HL-60 (cell line): ENCODE results near the gene ANKRD13B.

Source experiments
- DNase-seq, 2 experiments: peaks; one replicate each; pipeline ENCODE4 v3.0.0-alpha.2; 2010 to 2020; ENCODE audit warnings: low read depth in 1 of 2, low spot score in 1 of 2
- H3K27ac ChIP-seq: fragments of 250-450 bp; sonication (Bioruptor Pico); replicated peaks from 2 replicates; pipeline ENCODE4 v1.5.1; 2020; ENCODE audit warnings: mild to moderate bottlenecking, moderate library complexity
- H3K27me3 ChIP-seq: fragments of 250-450 bp; sonication (Bioruptor Pico); 2 replicates; pipeline ENCODE4 v1.5.1; 2021; ENCODE audit warnings: mild to moderate bottlenecking, moderate library complexity; ENCODE audit not compliant: insufficient read depth, poor library complexity, severe bottlenecking
- H3K4me3 ChIP-seq: replicated peaks from 2 replicates; pipeline ENCODE4 v1.5.1; 2011; ENCODE audit warnings: mild to moderate bottlenecking, control low read depth, low read length; ENCODE audit not compliant: insufficient read depth
- CTCF ChIP-seq: IDR thresholded peaks from one replicate; pipeline ENCODE4 v1.5.1; 2011; ENCODE audit warnings: low read length, control low read depth, inconsistent platforms; ENCODE audit not compliant: insufficient read depth
- GABPA ChIP-seq: IDR thresholded peaks from 2 replicates; pipeline ENCODE4 v1.6.1; 2012; ENCODE audit warnings: low read depth
- POLR2AphosphoS5 ChIP-seq: IDR thresholded peaks from 2 replicates; pipeline ENCODE4 v1.6.1; 2012; ENCODE audit warnings: low read depth
- REST ChIP-seq: IDR thresholded peaks from 2 replicates; pipeline ENCODE4 v1.6.1; 2012; ENCODE audit warnings: low read depth; ENCODE audit not compliant: insufficient replicate concordance
- SPI1 ChIP-seq: IDR thresholded peaks from 2 replicates; pipeline ENCODE4 v1.6.1; 2012; ENCODE audit warnings: low read depth, mild to moderate bottlenecking, borderline replicate concordance

Gene ANKRD13B

GRCh38 chr17:29582254-29582765, 10.6 kb upstream of the ANKRD13B start:
- no peak for DNase-seq
- Histone ChIP-seq H3K4me3 (no peak overlapping the region), H3K27me3 (no peaks in the 10 kb centered on the region), H3K27ac (no peak overlapping the region)
- no peak for TF ChIP-seq REST
- no peak for TF ChIP-seq GABPA
- no peak for TF ChIP-seq CTCF
- no peak for TF ChIP-seq POLR2AphosphoS5
- no peak for TF ChIP-seq SPI1

GRCh38 chr17:29582772-29583171, 10.2 kb upstream of the ANKRD13B start:
- Histone ChIP-seq H3K27me3 (no peaks in the 10 kb centered on the region), H3K27ac (no peak overlapping the region), H3K4me3 (no peak overlapping the region)
- TF ChIP-seq SPI1: no peak
- no peak for TF ChIP-seq REST
- no peak for TF ChIP-seq POLR2AphosphoS5
- no peak for TF ChIP-seq CTCF
- no peak for TF ChIP-seq GABPA
- DNase-seq: no peak

- Histone ChIP-seq H3K27ac (no peak overlapping the region), H3K27me3 (no peaks in the 10 kb centered on the region), H3K4me3 (no peak overlapping the region)
- DNase-seq: no peak
- TF ChIP-seq GABPA (no peak), SPI1 (no peak), POLR2AphosphoS5 (no peak), REST (no peak)
These were observed 9.3 kb upstream of the ANKRD13B start for GRCh38 chr17:29583324-29584248.
